Pulmonary artery endothelial cell (primary cell): Measurements from ENCODE around the gene SAMD10. TPM values are rescaled to one million over a fixed set of nuclear protein-coding genes. Genes with fewer than 3 reads are reported as not detected.
"Not testable (repeated sequence)": the region's sequence is repeated elsewhere in the genome, so short reads cannot be mapped to it uniquely, and the experiment has no call there.

Experiments used
- DNase-seq: peaks from one replicate; pipeline ENCODE4 v3.0.0-alpha.2; 2011; ENCODE audit warnings: low read depth, low spot score
- total RNA-seq: library from RNA; depleted of rRNA; stranded (reverse); fragments of >200 nt; gene quantifications from 2 replicates; pipeline ENCODE4 v1.2.3, GENCODE V29; 2014

SAMD10 gene
- total RNA-seq, 1 donor from 2014 or later, result 2.5 TPM

DNA sequence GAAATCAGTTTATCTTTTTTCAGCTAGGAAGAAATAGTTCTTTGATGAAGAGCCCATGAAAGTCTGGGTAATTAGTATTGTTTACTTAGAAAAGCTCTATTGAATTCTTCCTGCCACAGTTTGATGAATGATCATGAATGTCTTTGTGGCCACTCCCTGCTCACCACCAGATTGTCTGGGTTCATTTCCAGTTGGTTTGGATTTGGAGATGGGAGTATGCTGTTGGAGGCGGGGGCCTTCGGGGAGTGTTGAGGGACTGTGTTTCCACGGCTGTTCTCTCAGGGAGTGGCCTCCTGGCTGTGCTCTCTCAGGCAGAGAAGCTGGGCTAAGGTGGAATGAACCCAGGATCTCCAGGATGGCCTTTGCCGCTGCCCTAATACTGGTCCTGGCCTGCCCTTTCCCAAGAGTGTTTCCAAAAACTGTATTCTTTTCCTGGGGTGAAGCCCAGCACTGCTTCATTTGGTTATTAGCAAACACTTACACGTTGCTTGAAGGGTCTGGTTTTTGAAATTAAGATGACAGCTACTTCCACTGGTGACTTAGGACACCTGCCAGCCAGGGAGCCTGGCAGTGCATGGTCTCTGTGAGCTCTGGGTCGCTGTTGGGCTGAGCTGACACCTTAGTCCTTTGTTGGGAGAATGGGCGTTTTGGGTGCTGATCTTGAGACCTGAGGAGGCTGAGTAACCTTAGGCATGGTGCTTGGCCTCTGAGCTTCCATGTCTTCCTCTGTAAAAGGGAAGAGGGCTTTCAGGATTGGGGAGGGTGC is 24.7 kb upstream of the SAMD10 start:
- no peak for DNase-seq

- no peak for DNase-seq
Observed at GRCh38 chr20:64001607-64002011, 22.2 kb upstream of the SAMD10 start.

GRCh38 chr20:64000906-64001305 is 21.5 kb upstream of the SAMD10 start:
- no peak for DNase-seq

- no peak for DNase-seq
Observed at GRCh38 chr20:63982937-63983336, 3.5 kb upstream of the SAMD10 start.

GRCh38 chr20:63980806-63981728 is 1.6 kb upstream of the SAMD10 start, which contains the start of gene PRPF6:
PRPF6 (plus strand) TSS chr20:63981132; CDS start chr20:63981246, 114 bp downstream.
- DNase-seq, result peak; percentile 85

DNA sequence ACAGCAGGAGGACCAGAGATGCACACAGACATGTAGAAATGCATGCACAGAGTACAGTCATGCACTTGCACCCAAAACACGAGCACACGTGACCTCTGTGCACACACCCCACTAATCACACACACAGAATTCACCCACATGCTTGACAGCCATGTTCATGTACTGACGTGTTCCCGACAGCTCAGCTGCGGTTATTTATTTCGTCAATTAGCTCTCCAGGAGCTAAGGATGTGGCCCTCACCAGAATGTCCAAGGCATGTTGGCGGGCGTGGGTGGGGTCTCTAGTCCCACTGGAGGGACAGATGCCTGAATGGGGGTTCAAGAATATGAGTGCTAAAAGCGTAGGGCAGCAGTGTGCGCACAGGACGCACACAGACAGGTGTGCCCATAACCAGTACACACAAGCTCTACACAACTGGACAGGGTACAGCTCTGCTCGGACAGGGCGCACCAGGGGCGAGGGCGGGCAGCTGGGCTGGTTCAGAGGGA is 919 bp upstream of the SAMD10 start:
- DNase-seq, result no peak

- no peak for DNase-seq
Observed at GRCh38 chr20:63979229-63979556, 249 bp downstream of the SAMD10 start.

DNA sequence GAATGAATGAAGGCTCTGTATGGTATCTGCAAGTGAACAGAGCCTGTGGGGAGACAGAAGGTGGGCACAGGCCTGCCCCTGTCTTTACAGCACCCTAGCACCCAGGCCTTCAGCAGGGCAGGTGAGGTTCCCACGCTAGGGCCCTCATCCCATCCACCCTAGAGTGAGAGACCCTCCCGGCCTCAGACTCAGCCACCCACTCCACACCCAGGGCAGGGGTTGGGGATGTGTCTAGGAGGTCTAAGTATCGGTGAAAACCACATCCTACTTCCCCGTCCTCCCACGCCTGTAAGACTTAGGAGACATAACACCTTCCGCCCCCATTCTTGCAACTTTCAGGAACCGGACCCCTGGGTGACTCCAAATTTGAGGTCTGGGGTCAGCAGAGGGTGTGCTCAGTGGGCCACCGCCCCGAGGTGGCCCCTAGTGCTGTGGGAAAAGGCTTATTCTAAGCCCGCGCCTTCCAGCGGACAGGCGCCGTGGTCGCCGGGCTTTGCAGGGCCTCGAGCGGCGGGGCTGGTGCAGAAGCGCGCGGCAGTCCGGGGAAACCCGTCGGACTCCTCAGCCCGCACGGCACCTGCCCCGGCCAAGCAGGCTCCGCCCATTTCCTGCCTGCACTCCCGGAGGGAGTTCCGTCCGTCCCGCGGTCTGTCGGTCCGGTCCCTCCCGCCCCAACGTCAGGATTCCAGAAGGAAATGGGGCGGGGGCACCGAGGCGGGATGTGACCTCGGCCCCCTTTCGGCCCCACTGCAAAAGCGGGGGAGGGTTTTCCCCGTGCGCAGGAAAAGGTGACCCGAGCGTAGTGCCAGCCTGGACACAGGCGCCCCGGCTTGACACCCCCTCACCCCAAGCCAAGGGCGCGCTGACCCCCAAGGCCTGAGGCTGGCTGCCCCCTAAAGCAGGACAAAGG is 868 bp downstream of the SAMD10 start:
- DNase-seq, result no peak

DNA sequence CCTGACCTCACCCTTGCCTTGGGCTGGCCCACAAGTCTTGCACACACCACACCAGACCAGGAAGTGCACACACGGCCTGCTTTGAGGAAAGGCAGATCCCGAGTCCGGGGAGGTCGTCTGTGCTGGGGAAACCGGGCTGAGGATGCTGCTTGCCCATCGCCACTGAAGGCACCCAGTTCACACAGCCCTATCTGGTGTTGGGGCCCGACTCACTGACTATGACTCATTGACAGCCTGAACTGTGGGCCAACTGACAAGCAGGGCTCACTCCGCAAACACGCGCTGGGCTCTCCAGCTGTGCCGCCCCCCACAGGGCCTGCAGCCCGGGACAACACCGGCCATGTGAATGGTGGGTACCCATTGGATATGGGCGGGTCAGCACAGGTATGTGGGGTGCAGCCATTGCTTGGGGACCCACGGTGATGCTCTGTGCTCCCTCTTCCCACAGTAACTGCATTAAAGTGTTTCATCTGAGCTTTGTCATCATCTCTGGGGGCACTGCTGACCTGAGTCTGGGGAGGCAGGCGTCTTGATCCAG is 1.6 kb downstream of the SAMD10 start:
- DNase-seq, result no peak

DNA sequence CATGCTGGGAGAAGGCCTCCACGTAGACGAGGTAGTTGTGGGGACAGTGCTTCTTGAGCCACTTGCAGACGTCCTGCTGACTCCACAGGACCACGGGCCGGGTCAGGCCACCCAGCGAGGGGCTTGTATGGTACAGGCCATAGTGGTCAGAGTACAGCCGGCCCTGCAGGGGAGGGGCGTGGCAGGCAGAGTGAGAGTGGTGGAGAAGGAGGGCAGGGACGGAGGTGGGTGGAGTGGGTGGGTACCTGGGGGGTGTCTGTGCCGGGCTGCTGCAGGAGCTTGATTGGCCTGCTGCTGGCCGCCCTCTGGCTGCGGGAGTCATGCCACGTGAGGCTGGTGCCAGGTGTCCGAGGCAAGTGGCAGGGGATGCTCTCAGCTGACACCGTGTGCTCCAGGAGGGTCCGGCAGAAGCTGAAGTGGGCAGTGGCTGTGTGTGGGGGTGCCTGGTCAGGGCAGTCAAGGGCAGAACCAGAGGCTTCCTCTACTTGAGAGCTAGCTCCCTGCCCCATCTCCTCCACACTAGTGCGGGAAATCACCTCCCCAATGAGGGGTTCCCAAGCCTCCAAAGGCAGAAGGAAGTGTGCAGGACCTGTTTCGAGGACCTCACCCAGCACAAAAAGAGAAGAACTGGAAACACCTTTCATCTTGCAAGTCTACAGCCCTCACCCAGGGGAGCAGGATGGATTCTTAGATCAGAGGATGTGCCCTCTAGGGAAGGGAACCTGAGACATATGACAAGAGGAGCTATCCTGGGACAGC is 2.3 kb downstream of the SAMD10 start:
- no peak for DNase-seq

DNA sequence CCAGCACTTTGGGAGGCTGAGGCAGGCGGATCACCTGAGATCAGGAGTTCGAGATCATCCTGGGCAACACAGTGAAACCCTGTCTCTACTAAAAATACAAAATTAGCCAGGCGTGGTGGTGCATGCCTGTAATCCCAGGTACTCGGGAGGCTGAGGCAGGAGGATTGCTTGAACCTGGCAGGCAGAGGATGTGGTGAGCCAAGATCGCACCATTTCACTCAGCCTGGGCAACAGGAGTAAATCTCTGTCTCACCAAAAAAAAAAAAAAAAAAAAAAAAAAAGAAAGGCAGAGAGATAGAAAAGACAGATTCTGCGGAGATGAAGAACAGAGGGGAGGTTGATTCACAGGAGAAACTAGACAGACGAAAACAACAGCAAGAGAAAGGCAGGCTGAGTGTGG is 2.9 kb downstream of the SAMD10 start:
- DNase-seq, result not testable (repeated sequence)

- DNase-seq, result no peak
Observed at GRCh38 chr20:63974402-63975200, 4.8 kb downstream of the SAMD10 start.

- DNase-seq, result peak; percentile 47
Observed at GRCh38 chr20:63973636-63974401, 5.6 kb downstream of the SAMD10 start.

GRCh38 chr20:63973160-63973479 is 6.3 kb downstream of the SAMD10 start:
- DNase-seq, result no peak

- DNase-seq, result no peak
Observed at GRCh38 chr20:63972312-63973159, 6.9 kb downstream of the SAMD10 start.

DNA sequence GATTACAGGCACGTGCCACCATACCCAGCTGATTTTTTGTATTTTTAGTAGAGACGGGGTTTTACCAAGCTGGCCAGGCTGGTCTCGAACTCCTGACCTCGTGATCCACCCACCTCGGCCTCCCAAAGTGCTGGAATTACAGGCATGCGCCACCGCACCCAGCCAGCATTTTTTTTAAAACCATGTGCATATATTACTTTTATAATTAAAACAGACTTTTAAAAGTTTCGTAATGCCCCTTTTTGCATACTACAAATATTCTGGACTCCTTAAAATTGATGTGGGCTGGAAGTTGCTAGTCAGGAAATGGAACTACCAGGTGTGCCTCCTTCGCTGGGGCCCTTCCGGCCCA is 7.5 kb downstream of the SAMD10 start:
- DNase-seq, result not testable (repeated sequence)

GRCh38 chr20:63970714-63971431 is 8.6 kb downstream of the SAMD10 start:
- DNase-seq, result no peak
